Measurements from ENCODE around the gene CD34.
"Not testable (repeated sequence)": the region's sequence is repeated elsewhere in the genome, so short reads cannot be mapped to it uniquely, and the experiment has no call there.

Gene CD34

GRCh38 chr1:207897188-207897587 lies 13.7 kb downstream of the CD34 start:
- DNase-seq = no peak

DNA sequence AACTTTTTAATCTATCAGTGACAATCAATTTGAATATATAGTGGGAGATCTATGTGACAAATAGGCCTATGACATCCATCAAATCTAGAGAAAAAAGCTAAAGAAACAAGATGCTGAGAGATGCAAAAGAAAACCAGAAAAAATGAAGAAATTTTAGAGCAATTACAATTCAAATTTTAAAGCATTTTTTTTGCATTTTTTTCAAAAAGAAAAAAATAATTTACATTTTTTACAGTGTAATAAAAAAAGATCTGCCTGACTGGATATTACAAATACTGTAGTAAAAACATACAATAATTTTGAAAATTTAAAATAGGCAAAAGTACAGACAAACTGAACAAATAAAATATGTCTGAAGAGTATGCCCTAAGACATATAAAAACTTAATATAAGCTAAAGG lies 14.4 kb downstream of the CD34 start:
- no peak for DNase-seq

DNA sequence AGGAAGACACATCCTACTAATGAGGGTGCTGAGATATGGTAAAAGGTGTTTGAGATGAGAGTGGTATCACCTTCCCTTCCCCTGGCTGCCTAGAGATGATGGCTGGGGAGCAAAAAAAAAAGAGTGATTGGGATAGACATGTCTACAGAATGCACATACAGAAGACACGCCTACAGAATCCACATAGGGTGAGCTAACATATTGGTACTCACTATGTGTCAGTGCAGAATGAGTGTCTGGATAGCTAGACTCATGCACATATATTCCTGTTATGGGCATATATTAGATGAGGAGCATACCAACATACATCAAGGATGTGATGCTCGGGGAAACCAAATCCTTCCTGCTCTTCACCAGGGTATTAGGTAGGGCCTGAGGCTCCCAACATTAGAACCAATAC lies 16.2 kb downstream of the CD34 start:
- no peak for DNase-seq

- DNase-seq = no peak
Measured at GRCh38 chr1:207893737-207894582, 17.0 kb downstream of the CD34 start.

GRCh38 chr1:207892764-207893163 lies 18.2 kb downstream of the CD34 start:
- DNase-seq = no peak

- DNase-seq = no peak
Measured at GRCh38 chr1:207891148-207891547, 19.8 kb downstream of the CD34 start.

- no peak for DNase-seq
Measured at GRCh38 chr1:207890136-207890738, 20.7 kb downstream of the CD34 start.

DNA sequence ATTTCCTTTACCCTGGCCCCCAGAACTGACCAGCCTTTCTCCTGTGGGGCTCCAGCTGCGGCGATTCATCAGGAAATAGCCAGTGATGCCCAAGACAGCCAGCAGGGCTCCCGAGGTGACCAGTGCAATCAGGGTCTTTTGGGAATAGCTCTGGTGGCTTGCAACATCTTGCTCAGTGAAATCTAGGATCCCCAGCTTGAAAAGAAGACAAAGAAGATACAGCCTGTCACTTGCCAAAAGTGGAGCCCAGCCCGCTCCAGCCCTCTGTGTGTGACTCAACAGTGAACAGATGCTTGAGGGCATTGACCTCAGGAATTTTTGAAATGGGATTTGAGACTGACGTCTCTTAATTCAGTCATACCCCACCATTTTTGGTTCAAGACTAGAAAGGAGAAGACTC lies 22.3 kb downstream of the CD34 start:
- DNase-seq = no peak

- DNase-seq = no peak
Measured at GRCh38 chr1:207887542-207888201, 23.3 kb downstream of the CD34 start.

DNA sequence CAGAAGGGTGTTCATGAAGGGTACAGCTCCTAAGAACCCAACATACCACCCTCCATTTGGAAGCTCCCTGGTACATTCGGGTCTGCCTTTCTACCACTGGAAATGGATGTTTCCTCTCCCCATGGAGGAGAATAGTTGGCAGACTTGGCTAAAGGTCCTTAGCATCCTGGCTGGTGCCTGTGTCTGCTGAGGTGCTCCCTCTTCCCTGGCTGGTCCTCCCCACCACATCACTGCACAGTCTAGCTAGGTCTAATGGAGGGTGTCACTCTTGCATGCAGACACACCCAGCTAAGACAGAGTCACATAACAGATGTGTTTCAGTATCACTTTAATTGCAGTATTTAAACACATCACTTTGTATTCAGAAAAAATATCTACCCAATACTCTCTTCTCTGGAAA lies 24.7 kb downstream of the CD34 start:
- DNase-seq = no peak

DNA sequence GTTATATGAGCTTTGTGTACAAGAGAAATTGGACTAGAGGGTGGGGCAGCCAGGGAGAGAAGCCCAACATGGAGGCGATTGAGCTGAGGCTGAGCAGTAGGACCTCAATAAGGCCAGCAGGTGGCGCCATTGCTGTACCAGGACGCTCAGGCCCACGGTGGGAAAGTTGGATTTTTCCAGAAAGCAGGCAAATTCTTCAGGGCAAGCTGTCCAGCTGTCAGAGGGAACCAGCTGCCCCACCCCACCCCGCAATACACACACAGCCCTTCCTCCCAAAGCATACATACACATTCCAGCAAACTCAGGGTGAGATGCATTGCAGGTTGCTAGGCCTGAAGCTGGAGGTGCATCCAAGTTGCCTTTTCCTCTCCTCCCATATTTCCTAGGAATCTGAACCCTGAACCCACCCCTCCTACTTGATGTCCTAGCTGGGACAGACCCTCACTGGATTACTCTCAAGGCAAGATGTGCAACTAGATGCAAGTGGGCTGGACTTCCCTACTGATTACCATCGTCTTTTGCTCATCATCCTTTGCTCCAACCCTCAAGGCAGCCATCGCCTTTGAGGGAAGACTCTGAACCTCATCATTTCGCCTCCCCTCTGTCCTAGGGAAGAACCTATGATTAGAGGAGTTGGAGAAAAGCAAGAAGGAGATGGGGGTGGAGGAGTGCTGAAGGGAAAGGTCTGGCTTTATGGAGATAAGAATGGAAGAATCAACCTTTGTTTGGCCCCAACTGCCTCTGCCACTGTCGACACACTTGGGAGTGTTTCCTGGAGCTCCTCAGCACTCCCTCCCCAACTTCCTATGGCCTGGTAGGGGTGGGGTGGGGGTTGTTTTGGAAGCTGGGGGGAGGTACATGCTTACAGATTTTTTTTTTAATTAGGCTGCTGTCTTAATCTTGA lies 25.5 kb downstream of the CD34 start:
- DNase-seq = peak; percentile 83

DNA sequence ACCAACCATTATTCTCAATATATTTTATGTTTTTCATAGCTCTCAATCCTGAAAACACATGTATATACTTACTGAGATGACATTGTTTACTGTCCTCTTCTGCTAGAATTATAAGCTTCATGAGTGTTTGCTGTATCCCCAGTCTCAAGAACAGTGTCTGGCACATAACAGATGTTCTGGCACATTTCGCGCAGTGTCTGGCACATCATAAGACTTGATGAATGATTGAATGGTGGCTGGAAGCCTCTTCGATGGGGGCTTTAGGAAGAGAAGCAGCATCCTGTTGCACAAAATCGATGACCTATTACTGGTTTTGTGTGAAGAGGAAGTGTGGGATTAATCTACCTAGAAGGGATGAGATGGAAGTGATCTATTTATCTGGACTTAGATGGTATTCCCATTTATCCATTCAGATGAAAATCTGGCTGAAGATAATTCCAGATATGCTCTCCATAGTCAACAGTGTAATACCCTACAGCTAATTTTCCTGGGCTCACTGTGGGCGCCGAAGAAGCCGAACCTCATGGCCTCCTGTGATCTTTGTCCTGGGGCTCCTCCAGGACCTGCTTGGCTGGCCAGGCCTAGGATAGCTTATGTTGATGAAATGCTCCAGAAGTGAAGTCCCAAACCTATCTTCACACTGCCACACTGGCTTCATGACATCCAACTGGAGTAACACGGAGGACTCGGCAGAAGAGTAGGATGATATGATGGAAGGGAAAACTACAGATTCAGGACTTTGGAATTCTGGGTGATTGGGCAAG lies 26.5 kb downstream of the CD34 start:
- DNase-seq = peak; percentile 54

GRCh38 chr1:207883660-207884250 lies 27.2 kb downstream of the CD34 start:
- peak; percentile 59 for DNase-seq

DNA sequence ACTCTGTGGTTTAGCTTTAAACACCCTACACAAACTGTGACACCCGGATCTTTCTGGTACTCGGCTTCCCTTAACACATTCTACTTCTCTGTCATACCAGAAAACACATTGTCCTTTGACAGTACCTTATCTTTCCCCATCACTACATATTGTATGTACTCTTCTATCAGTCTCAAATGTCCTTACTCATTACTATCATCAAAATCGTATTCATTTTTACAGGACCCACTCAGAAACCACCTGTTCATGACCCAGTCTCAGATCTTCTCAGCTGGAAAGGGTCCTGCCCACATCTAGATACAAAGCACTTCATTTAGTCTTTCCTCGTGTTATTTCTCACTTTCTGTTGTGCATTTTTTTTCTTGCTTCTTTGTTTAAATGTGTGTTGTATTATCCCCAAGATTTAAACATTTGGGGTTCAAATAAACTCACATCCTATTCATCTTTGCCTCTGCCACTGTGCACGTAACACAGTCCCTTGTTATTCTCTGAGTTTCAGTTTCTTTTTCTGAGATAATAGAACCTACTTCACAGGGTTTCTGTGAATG lies 27.7 kb downstream of the CD34 start:
- DNase-seq = no peak

DNA sequence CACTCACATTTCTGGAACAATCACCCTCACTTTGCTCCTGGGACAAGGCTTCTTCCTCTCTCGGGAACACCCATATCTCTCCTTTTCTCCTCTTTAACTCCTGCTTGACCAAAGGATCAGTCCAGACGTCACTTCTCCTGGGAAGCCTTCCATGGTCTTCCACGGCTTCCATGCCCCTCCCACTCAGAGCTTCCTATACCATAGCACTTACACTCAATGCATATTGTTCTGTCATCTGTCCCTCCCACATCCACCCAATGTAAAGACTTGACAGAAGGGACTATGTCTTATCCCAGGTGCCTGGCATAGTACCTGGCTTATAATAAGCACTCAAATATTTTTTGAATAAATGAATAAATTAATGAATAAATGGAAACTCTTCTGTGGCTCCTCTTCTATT lies 28.2 kb downstream of the CD34 start:
- DNase-seq = no peak

- DNase-seq = peak; percentile 43
Measured at GRCh38 chr1:207878939-207879338, 32.0 kb downstream of the CD34 start.

DNA sequence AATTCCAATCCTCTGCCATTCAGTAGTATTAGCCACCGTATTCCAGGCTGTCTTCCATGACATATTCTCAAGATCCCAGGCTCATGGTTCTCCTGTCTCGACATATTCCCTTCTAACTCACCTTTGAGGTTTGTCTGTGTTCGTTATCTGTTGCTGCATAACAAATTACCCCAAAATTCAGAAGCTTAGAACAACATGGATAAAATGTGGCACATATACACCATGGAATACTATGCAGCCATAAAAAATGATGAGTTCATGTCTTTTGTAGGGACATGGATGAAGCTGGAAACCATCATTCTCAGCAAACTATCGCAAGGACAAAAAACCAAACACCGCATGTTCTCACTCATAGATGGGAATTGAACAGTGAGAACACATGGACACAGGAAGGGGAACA lies 33.0 kb downstream of the CD34 start:
- not testable (repeated sequence) for DNase-seq

DNA sequence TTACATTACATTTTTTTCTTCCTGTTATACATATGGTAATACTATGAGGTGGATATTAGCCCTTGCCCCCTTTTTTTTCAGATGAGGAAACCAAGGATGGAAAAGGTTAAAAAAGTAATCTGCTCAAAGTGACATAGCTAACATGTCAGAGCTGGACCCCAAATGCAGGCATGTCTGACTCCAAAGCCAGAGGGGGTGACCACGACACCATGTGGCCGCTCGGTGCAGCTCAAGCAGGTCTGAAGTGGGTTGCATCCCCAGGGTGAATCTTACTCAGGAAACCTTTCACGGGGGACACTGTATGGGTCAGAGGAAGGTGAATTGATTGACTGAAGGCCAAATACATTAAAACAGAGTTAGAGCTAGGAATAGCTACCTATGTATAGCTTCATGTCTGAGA lies 34.8 kb downstream of the CD34 start:
- DNase-seq = peak; percentile 53

DNA sequence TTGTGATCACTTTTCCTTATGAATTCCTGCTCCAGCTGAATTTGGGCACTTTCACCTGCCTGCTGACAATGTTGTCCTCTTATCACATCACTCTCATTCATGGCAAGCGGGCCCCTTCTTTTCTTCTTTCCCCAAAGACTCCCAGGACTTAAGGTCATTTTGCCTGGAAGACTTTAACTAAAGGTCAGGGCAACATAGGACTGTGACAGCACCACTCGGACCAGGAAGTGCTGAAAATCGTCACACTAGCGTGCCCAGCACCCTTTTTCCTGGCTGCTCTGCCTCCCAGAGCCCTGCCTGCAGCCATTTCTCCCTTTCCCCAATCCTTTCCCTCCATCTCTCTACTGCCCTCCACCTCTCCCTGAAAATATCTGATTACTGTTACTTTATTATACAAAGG lies 35.4 kb downstream of the CD34 start:
- no peak for DNase-seq

DNA sequence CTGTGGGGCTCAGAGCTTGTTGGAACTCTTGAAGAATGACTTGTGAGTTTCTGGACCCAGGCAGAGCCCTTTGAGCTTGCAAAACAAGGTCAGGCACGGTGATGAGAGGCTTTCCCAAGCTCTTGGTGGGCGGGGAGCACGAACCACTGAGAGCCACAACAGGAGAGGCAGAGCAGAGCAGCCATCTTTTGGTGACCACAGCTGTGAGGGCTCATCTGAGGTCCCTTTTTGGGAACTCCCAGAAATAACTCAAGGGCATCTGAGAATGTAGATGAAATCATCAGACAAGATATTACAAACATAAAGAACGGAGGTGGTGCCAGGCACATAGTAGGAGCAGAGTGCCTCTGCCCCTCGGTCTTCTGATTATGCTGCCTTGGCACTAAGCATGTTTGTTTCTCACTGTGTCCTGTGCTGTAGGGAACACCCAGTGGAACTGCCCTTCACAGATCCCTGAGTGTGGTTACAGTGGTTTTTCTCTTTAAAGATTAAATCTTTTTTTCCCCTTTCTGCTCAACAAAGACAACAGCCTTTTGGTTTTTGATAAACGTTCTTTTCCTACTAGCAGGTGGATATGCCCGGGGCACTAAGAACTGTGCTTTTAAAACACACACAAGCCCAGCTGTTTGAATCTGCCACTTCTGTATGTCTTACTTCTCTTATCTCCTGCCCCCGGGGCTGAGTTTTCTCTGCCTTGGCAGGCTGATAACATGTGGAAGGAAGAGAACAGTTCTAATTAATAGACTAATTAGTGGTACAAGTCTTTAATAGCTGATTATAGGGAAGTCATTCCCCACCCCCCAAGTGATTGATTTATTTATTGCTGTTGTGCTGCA lies 37.7 kb downstream of the CD34 start:
- DNase-seq = peak; percentile 70

DNA sequence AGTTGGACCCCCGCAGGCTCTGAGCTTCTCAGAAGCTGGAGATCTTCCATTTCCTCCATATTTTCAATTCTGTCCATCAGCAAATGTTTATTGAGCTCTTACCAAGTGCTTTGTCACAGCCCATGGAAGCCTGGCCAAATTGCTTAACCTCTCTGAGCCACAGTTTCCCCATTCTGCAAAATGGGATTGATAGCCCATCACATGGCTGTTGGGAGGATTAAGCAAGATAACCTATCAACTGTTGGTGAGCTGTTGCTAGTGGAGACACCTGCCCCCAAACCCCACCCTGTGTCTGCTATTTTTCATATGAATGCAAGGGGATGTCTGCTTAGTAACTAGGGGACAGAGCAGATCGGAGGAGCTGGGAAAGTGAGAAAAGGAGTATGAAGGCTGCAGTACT lies 38.3 kb downstream of the CD34 start:
- no peak for DNase-seq
